Effector CD8-positive, alpha-beta T cell (primary cell): ENCODE data around the gene PRR23E.

Experiments used
- DNase-seq: peaks from one replicate; lab custom pipeline; 2025; lab: John Stamatoyannopoulos, UW

The PRR23E gene

GRCh38 chr3:127164615-127165014, 28.3 kb upstream of the PRR23E start:
- DNase-seq, result no peak

DNA sequence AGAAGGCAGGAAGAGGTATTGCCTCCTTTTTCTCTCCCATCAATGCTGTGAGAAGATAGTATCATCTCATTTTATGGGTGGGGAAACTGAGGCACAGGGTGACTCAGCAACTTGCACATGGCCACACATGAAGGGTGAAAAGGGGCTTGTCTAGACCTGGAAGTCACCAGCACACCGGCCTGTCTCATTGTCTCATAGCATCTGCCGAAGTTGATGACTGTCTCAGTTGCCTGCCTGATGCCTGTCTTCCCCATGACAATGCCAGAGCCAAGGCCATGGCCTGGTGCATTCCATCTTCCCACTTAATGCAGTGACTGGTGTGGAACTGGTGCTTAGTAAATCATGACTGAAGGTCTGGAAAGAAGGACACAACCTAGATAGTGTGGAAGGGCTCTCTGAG, 27.9 kb upstream of the PRR23E start:
- no peak for DNase-seq

GRCh38 chr3:127165694-127166485, 27.0 kb upstream of the PRR23E start:
- DNase-seq, result no peak

GRCh38 chr3:127166501-127167065, 26.3 kb upstream of the PRR23E start:
- DNase-seq, result no peak

DNA sequence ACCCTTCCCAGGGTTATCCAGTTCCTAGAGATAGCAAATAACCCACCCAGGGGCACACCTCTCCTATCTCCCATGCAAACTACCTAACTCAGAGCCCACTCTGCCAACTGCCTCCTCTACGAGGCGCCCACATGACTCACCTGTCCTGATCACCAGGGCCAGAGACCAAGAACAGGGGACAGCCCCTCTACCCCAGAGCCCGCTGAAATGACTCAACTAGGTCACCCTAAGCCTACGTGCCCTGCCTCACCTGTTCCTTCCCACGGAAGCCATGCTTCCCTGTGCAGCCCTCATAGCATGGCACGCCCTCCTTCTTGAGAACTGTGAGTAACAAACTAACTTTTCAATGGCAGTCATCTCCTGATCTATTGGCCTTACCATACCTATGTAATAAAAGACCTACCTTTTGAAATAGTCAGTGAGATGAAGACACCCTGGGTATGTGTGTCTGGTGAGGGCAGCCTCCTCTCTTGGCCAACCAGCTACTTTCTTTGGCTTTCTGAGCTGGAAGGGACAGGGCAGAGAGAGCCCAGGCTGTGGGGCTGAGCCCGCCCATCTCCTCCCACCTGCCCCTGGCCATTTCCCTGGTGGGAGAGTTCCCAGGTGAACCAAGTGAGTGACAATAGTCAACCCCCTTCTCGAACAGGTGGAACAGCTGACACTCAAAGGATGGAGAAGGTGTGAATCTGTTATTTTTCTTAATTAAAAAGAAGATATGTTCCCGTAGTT, 25.5 kb upstream of the PRR23E start:
- no peak for DNase-seq

GRCh38 chr3:127168271-127168670, 24.7 kb upstream of the PRR23E start:
- no peak for DNase-seq

GRCh38 chr3:127170814-127171213, 22.1 kb upstream of the PRR23E start:
- no peak for DNase-seq

GRCh38 chr3:127171320-127171719, 21.6 kb upstream of the PRR23E start:
- DNase-seq, result no peak

DNA sequence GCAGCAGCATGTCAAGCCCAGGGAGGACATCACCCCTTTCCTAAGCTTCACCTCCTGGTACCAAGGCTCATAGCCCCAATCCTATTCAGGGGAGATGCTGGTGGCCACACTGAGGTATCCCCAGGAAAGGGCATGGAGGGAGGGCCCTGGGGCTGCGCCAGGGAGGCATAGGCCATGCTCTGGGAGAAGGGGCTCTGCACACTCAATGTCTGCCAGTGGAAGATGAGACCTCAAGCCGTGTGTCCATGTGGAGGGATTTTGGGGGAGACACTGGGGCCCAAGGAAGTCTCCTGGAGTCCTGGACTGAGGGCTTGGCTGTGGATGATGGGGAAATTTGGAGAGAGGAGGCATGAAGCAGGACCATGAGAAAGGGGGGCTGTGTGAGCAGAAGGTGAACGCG, 21.2 kb upstream of the PRR23E start:
- no peak for DNase-seq

GRCh38 chr3:127172211-127172610, 20.7 kb upstream of the PRR23E start:
- no peak for DNase-seq

GRCh38 chr3:127172781-127173515, 20.0 kb upstream of the PRR23E start:
- DNase-seq, result no peak

DNA sequence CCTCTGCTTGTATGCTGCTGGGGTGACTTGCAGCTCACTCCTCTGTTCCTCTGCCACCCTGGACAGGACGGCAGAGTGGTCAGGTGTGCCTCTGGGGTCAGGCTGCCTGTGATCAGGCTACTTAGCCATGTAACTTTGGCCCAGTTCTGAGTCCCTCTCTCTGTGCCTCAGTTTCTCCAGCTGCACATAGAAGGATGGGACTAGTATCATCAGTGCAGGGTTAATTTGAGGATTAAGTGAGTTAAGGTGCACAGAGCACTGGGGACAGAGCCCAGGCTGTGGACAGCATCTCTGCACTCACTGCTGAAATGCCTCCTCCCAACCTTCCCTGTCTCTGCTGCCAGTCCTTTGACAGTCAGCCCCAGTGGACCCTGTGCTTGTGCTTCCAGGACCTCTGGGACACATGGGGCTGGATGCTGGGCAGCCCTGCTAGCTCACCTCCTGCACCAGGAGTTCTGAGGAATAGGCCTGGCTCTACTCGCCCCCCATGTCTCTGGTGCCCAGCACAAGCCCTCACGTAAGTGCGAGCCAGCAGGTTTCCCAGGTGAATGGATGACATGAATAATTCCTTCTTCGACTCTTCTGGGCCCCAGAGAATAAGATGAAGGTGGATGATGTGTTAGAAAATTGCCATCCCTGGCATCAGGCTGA, 19.3 kb upstream of the PRR23E start:
- no peak for DNase-seq

DNA sequence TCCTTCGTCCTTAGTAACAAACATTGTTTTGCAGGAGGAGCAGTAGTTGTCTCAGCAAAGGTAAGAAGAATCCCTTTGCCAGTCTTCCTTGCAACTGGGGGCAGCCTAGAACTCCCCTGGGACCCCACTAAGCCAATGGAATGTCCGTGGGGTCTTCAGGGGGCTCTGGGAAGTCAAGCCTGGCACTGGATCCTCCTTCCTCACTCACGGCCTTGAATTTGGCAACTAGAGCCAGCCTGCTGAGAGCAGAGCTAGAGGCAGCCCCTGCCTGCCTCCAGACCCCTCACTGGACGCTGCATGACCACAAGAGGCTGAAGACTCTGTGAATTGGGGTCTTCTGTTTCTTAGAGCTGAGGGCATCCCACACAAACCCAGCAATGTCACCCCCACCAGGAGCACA, 18.6 kb upstream of the PRR23E start:
- DNase-seq, result no peak

DNA sequence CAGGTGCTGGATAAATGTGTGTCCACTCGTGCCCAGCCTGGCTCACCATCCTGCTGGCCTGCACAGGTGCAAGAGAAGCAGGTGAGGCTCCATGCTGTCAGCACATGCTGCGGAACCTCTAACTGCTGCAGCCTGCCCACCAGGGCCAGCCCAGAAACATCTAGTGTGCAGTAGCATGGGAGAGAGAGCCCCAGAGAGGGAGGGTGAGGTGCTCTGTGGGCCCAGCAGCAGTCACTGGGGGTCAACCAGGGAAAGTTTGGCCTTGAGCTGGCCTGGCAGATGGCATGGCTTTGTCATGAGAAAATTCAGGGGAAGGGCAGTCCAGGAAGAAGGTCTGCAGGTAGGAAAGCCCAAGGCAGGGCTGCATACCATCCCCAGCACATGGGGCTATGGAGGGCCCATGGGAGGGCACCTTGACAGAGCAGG, 18.2 kb upstream of the PRR23E start:
- no peak for DNase-seq

DNA sequence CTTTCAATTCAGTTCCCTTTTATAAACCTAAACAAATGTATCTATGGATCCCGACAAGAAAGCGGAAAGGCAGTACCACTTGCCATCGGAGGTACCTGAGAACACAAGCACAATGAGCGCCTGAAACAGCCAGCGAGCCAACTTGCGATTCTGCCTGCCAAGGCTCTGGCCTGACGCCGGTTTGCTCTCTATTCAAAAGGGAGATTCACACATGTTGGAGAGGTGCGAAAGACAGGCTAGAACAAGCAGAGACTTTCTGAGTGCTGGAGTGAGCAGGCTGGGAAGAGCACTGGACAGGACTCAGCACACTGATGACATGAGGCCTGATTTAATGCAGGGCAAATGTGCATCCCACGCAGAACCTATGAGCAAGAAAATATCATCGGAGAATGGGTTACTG, 17.7 kb upstream of the PRR23E start:
- DNase-seq, result no peak

DNA sequence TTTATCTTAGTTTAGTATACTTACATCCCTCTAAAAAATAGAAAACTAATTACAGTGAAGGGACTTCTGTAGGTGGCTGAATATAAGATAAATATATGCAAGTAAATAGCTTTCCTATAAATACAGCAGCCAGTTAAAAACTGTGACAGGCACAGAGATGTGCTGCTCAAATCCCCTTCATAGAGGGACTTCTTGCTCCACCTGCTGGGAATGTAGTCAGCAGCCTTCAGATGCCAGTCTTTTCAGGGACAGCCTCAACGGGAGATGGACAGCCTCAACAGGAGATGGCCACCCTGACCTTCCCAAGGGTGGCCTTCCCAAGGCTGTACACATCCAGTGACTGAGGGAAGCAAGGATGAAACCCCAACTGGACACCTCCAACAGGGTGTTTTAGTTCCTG, 15.7 kb upstream of the PRR23E start:
- no peak for DNase-seq

DNA sequence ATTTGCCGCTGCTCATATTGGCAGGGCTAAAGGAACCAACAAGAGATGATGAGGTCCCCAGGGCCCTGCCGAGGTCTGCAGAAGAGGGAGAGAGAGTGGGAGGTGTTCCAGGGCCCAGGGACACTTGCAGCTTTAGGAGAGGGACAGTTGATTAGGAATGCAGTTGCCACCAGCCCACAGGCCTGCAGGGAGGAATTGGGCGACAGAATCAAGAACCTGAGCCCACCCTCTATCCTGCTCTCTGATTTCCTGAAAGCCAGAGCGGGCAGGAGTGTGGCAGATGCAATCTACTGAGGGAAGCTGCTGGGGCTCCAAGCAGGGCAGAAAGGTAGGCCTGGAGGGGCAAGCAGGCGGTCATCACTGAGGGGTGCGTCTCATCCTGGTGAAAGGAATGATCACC, 12.1 kb upstream of the PRR23E start:
- no peak for DNase-seq

DNA sequence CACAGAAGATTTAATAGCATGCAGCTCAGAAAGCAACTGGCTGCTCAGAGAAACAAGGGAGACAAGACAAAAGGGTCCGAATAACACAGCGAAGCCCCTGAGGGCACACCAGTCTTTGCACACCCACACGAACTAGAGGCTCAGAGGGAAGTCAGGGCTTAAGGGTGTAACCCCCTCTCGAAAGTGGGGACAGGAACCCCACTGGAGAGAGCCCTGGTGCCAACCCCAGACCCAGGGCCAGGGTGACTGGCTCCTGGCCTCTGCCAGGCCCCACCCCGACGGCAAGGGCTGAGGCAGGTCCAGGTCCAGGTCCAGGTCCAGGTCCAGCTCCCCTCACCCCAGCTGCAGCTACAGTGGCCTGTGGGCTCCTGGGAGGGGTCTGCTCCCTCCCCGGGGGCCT, 10.5 kb upstream of the PRR23E start:
- DNase-seq, result no peak

DNA sequence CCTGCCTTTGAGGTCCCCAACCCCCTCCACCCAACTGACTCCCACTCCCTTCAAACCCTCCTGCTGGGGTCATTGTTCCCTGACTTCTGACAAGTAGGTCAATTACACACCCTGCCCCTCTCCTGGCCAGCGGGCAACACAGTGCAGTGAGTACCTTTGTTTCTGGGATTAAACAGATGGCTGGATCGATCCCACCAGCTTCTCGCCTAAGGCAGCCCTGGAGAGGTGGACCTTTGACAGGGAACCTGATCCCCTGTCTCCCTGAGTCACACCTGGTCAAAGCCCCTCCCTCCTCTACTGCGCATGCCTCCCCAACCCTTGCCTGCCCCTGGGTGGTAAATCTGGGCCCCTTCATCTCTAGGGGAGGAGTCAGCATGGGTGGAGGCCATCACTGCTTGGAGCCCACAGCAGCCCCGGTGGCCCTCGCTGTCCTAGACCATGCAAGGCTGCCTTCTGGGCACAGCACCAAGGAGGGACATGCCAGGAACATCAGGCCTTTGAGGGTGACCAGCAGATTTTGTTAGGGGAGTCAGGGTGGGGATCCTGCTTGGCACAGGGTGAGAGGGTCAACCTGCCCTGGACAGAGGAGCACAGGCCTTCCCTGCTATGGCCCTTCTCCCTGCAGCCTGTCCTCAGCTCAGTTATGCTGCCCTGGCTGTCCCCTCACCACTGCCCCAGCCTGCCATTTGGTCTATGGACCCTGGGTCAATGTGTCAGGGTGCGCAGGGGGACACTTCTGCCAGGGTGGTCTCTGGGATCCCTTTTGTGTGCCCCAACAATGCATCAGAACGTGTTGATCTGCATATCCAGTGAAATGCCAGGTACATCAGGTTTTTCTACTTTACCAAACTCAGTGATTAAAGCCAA, 9.8 kb upstream of the PRR23E start:
- DNase-seq, result no peak

DNA sequence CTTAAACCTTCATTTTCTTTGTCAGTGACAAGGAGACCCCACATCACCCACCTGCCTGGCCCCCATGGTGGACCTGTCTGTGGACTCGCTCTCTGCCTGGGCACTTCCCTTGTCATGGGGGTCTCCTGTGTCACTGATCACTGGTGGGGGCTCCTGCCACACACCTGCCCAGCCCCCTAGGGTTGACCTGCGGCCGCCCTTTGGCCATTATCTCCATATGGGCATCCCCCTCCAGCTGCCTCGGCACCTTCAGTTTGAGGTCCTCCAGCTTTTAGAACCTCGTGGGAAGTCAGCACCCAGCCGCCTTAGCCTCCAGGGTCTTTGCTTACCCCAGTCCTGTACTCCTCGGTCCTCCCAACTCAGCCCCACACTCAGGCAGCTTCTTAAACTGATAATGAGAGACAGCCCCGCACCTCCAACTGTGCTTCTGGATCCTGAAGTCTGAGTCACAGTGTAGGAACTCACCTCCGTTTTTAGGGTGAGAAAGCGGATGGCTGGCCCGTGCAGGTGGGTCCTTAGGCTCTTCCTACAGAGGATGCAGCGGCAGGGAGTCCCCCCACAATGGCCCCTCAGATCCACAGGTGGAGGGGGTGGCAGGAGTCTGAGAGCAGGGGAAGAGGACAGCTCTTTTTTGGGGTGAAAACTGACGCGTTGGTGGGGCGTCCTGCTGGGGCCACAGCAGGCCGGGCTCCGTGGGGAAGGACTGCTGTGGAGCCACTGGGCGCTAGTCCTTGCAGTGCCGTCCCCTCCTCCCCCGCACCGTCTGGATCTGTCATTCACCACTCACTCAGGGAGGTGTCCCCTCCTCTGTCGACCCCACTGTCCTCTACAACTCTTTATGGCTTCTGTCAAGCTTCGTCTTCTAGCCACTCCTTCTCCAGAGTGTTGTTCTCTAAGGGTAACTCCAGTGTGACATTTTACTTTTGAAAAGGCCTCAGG, 8.7 kb upstream of the PRR23E start:
- DNase-seq, result no peak
